Effector memory CD4-positive, alpha-beta T cell (primary cell): ENCODE results near the gene FAM221A.
"Not testable (repeated sequence)": the region's sequence is repeated elsewhere in the genome, so short reads cannot be mapped to it uniquely, and the experiment has no call there.

Experiments used
- DNase-seq, 3 donors: peaks; one replicate each; pipeline ENCODE4 v3.0.0-alpha.2; 2020
- H3K27ac ChIP-seq: 2 replicates; pipeline ENCODE4 v1.7.0; 2013; ENCODE audit warnings: mild to moderate bottlenecking, low read length, moderate library complexity; ENCODE audit not compliant: insufficient read depth, poor library complexity, severe bottlenecking
- H3K27me3 ChIP-seq: replicated peaks from 2 replicates; pipeline ENCODE4 v1.7.0; 2013; ENCODE audit warnings: mild to moderate bottlenecking, low read length; ENCODE audit not compliant: insufficient read depth, control insufficient read depth, poor library complexity, severe bottlenecking
- H3K36me3 ChIP-seq: 2 replicates; pipeline ENCODE4 v1.7.0; 2013; ENCODE audit warnings: mild to moderate bottlenecking, low read length, moderate library complexity; ENCODE audit not compliant: control insufficient read depth, insufficient read depth
- H3K4me1 ChIP-seq: 2 replicates; pipeline ENCODE4 v1.7.0; 2013; ENCODE audit warnings: low read length, mild to moderate bottlenecking; ENCODE audit not compliant: control insufficient read depth, insufficient read depth, poor library complexity, severe bottlenecking
- H3K4me3 ChIP-seq: 2 replicates; pipeline ENCODE4 v1.7.0; 2013; ENCODE audit warnings: low read length, low read depth, mild to moderate bottlenecking; ENCODE audit not compliant: insufficient read depth, poor library complexity, severe bottlenecking
- H3K9me3 ChIP-seq: 2 replicates; pipeline ENCODE4 v1.7.0; 2013; ENCODE audit warnings: mild to moderate bottlenecking, low read length, moderate library complexity; ENCODE audit not compliant: control insufficient read depth

FAM221A gene

GRCh38 chr7:23664122-23664521, 15.9 kb upstream of the FAM221A start:
- no peaks in the 10 kb centered on the region for H3K9me3 ChIP-seq
- no peaks in the 10 kb centered on the region for H3K36me3 ChIP-seq
- no peak overlapping the region for H3K4me3 ChIP-seq
- DNase-seq = no peak
- H3K4me1 ChIP-seq = no peaks in the 10 kb centered on the region
- H3K27me3 ChIP-seq = no peaks in the 10 kb centered on the region
- H3K27ac ChIP-seq = no peak overlapping the region

GRCh38 chr7:23672033-23672432, 8.0 kb upstream of the FAM221A start:
- H3K4me1 ChIP-seq = no peaks in the 10 kb centered on the region
- H3K9me3 ChIP-seq = no peaks in the 10 kb centered on the region
- H3K36me3 ChIP-seq = no peaks in the 10 kb centered on the region
- H3K27ac ChIP-seq = no peak overlapping the region
- no peak overlapping the region for H3K4me3 ChIP-seq
- no peak for DNase-seq
- no peaks in the 10 kb centered on the region for H3K27me3 ChIP-seq

GRCh38 chr7:23680414-23681405, 711 bp downstream of the FAM221A start:
- peak overlapping the region; percentile 67 for H3K27ac ChIP-seq

DNA sequence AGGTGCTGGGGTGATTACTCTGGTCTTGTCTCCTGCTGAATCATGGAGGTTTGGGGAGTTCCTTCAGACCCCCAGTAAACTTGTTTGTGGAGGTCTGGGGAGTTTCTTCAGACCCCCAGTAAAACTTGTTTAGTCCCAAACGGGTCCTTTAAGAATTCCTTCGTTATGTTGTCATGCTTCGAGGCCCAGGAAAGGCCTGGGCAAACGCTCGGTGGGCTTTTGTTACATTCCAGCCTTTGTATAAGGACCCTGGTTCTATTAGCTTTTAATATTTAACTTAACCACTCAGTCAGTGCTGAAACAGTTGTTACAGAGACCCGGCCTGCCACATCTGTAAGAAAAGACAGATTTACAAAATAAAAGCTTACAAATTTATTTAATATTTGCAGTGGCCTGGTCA, 4.0 kb downstream of the FAM221A start:
- H3K27ac ChIP-seq, DNase-seq, H3K4me3 ChIP-seq, H3K27me3 ChIP-seq, H3K4me1 ChIP-seq, H3K36me3 ChIP-seq, H3K9me3 ChIP-seq: not testable (repeated sequence)

More at GRCh38 chr7:23680414-23681405, 711 bp downstream of the FAM221A start:
- Histone ChIP-seq H3K4me3 (peak overlapping the region; percentile 96), H3K4me1 (peaks cover 7% of the 10 kb centered on the region), H3K27me3 (no peaks in the 10 kb centered on the region), H3K9me3 (no peaks in the 10 kb centered on the region), H3K36me3 (no peaks in the 10 kb centered on the region)
- peak; percentile 4 to 42 (median 35) for DNase-seq

DNA sequence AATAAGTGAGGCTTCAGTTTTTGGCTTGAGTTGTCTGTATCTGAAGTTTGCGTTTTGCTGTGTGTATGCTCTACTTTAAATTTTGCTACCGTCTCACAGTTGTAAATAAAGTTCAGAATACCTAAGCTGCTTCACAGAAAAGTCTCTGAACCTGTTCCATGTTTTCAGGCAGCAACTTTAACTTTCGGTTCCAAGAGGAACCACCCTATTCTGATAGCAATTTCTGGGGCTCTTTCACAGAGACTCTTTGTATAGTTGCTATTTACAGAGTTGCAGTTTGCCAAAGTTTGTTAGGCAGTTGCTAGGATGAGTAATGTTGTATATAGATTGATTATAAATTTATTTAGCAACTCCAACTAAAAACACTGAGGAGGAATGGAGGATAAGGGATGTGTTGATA, 5.7 kb downstream of the FAM221A start:
- H3K36me3 ChIP-seq = no peaks in the 10 kb centered on the region
- H3K27ac ChIP-seq = no peak overlapping the region
- no peak overlapping the region for H3K4me3 ChIP-seq
- no peaks in the 10 kb centered on the region for H3K27me3 ChIP-seq
- DNase-seq = no peak
- no peaks in the 10 kb centered on the region for H3K9me3 ChIP-seq
- peaks cover 5% of the 10 kb centered on the region for H3K4me1 ChIP-seq

GRCh38 chr7:23687011-23687410, 7.0 kb downstream of the FAM221A start:
- no peaks in the 10 kb centered on the region for H3K27me3 ChIP-seq
- H3K36me3 ChIP-seq = no peaks in the 10 kb centered on the region
- H3K9me3 ChIP-seq = no peaks in the 10 kb centered on the region
- no peaks in the 10 kb centered on the region for H3K4me1 ChIP-seq
- no peak for DNase-seq
- no peak overlapping the region for H3K4me3 ChIP-seq
- H3K27ac ChIP-seq = no peak overlapping the region

- no peak for DNase-seq
- no peaks in the 10 kb centered on the region for H3K9me3 ChIP-seq
Measured at GRCh38 chr7:23689165-23689564, 9.2 kb downstream of the FAM221A start.

GRCh38 chr7:23691320-23691719, 11.3 kb downstream of the FAM221A start:
- no peaks in the 10 kb centered on the region for H3K27me3 ChIP-seq
- H3K36me3 ChIP-seq = no peaks in the 10 kb centered on the region
- no peak for DNase-seq
- H3K9me3 ChIP-seq = no peaks in the 10 kb centered on the region
- H3K27ac ChIP-seq = no peak overlapping the region
- H3K4me3 ChIP-seq = no peak overlapping the region
- H3K4me1 ChIP-seq = no peaks in the 10 kb centered on the region

More at GRCh38 chr7:23689165-23689564, 9.2 kb downstream of the FAM221A start:
- H3K4me3 ChIP-seq = no peak overlapping the region
- no peaks in the 10 kb centered on the region for H3K36me3 ChIP-seq
- H3K27me3 ChIP-seq = no peaks in the 10 kb centered on the region
- no peaks in the 10 kb centered on the region for H3K4me1 ChIP-seq
- no peak overlapping the region for H3K27ac ChIP-seq

GRCh38 chr7:23693224-23693623, 13.2 kb downstream of the FAM221A start:
- no peaks in the 10 kb centered on the region for H3K9me3 ChIP-seq
- H3K4me3 ChIP-seq = no peak overlapping the region
- no peaks in the 10 kb centered on the region for H3K4me1 ChIP-seq
- H3K27ac ChIP-seq = no peak overlapping the region
- H3K36me3 ChIP-seq = no peaks in the 10 kb centered on the region
- no peaks in the 10 kb centered on the region for H3K27me3 ChIP-seq
- DNase-seq = no peak

GRCh38 chr7:23696916-23697441, 17.0 kb downstream of the FAM221A start:
- Histone ChIP-seq H3K4me1 (no peaks in the 10 kb centered on the region), H3K36me3 (no peaks in the 10 kb centered on the region), H3K9me3 (no peaks in the 10 kb centered on the region), H3K27me3 (no peaks in the 10 kb centered on the region), H3K27ac (no peak overlapping the region), H3K4me3 (no peak overlapping the region)
- DNase-seq = peak in 2 of 3 donors; percentile 10 to 38
